Liver (tissue), 3 donors: Measurements from ENCODE around the gene C1S.
A peak's percentile ranks its signal among the peaks of the same experiment; 100 is the strongest.

Source experiments
- RXRA ChIP-seq, 2 donors: IDR thresholded peaks; 2 replicates each; pipeline ENCODE4 v1.6.1; 2017 to 2018; ENCODE audit warnings: antibody characterized with exemption in 2 of 2, mild to moderate bottlenecking in 1 of 2
- TF ChIP-seq, protein P1 (sequence below): fragments of 150-350 bp; IDR thresholded peaks from 2 replicates; pipeline ENCODE4 v1.5.1; 2017; ENCODE audit warnings: improper control_type of control experiment, low read depth, low read length; ENCODE audit not compliant: missing input control
- TF ChIP-seq, protein P2 (sequence below): IDR thresholded peaks from 2 replicates; pipeline ENCODE4 v1.6.1; 2016; ENCODE audit warnings: antibody characterized with exemption
- donor health status: healthy.
- donor health status: healthy.

DNA sequence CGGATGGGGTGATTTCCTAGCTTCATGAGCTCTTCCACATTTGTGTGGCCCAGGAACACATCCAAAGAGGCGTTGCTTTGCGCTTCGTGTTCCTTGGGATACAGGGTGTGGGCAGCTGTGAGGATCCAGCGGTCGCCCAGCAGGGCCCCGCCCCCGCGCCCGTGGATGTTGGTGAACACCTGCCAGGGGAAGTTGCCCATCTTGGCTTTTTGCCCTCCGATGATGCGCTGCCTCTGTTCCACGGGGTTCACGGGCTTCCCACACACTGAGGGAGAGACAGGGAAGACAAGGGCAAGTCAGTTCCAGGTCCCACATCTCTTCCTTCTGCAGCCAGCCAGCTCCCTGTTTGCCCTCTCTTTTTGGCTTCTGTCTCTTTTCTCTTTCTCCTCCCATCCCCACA lies 20.5 kb downstream of the C1S start:
- TF ChIP-seq, protein P1, sequence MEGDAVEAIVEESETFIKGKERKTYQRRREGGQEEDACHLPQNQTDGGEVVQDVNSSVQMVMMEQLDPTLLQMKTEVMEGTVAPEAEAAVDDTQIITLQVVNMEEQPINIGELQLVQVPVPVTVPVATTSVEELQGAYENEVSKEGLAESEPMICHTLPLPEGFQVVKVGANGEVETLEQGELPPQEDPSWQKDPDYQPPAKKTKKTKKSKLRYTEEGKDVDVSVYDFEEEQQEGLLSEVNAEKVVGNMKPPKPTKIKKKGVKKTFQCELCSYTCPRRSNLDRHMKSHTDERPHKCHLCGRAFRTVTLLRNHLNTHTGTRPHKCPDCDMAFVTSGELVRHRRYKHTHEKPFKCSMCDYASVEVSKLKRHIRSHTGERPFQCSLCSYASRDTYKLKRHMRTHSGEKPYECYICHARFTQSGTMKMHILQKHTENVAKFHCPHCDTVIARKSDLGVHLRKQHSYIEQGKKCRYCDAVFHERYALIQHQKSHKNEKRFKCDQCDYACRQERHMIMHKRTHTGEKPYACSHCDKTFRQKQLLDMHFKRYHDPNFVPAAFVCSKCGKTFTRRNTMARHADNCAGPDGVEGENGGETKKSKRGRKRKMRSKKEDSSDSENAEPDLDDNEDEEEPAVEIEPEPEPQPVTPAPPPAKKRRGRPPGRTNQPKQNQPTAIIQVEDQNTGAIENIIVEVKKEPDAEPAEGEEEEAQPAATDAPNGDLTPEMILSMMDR: no peak
- TF ChIP-seq, protein P2, sequence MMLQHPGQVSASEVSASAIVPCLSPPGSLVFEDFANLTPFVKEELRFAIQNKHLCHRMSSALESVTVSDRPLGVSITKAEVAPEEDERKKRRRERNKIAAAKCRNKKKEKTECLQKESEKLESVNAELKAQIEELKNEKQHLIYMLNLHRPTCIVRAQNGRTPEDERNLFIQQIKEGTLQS: no peak
- peak in 1 of 2 donors; percentile 24 for TF ChIP-seq RXRA (IDR thresholded peaks at IDR 0.05)
